ENCODE measurements around the gene ZNF518B.

GRCh38 chr4:10506077-10506476, 48.9 kb upstream of the ZNF518B start:
- TF ChIP-seq POLR2A (conservative IDR thresholded peaks at IDR 0.05) (no peak), ZNF561 (CRISPR knock-in tag; conservative IDR thresholded peaks at IDR 0.05) (no peak), UBTF (IDR thresholded peaks at IDR 0.05; ENCODE audit: borderline replicate concordance in 1 of 2, low read depth in 2 of 2, low read length in 2 of 2) (no peak), OTX1 (CRISPR knock-in tag; IDR thresholded peaks at IDR 0.05) (no peak), ETV5 (CRISPR knock-in tag; IDR thresholded peaks at IDR 0.05; ENCODE audit: low read depth) (no peak), ETV6 (IDR thresholded peaks at IDR 0.05; ENCODE audit: borderline replicate concordance in 1 of 2, low read depth in 2 of 2, low read length in 1 of 2) (no peak), ETV6 (CRISPR knock-in tag; IDR thresholded peaks at IDR 0.05; ENCODE audit: borderline replicate concordance) (no peak), RAD51 (IDR thresholded peaks at IDR 0.05; ENCODE audit: borderline replicate concordance, low read depth) (peak; percentile 66)

All from K562 (cell line).